Body of pancreas (tissue), 4 donors: ENCODE measurements around the gene BTNL9. TPM values are rescaled to one million over a fixed set of nuclear protein-coding genes. Genes with fewer than 3 reads are reported as not detected.
"Not testable (repeated sequence)": the region's sequence is repeated elsewhere in the genome, so short reads cannot be mapped to it uniquely, and the experiment has no call there.

Experiments
- ATAC-seq: fragments of 150-250 bp; one replicate; pipeline ENCODE4 v1.9.1; 2016
- DNase-seq, 4 donors: peaks; one replicate each; pipeline ENCODE4 v3.0.0-alpha.2; 2019
- H3K27ac ChIP-seq, 4 donors: fragments of 200-600 bp; sonication (generic); 1 replicate in 3 of 4; 2 replicates in 1 of 4; pipeline versions ENCODE4 v1.5.1 to v1.6.1; 2016 to 2019; ENCODE audit warnings: mild to moderate bottlenecking in 1 of 4, mixed read lengths in 1 of 4, moderate library complexity in 1 of 4
- H3K27me3 ChIP-seq, 2 donors: fragments of 200-600 bp; sonication (generic); one replicate each; pipeline ENCODE4 v1.6.0; 2016; ENCODE audit warnings: mild to moderate bottlenecking in 1 of 2
- H3K36me3 ChIP-seq, 2 donors: fragments of 200-600 bp; sonication (generic); replicated peaks in 1 of 2; 2 replicates each; pipeline ENCODE4 v1.5.1; 2016; ENCODE audit warnings: low read depth in 2 of 2; ENCODE audit not compliant: insufficient read depth in 1 of 2
- H3K4me1 ChIP-seq: fragments of 200-600 bp; sonication (generic); one replicate; pipeline ENCODE4 v1.6.0; 2016
- H3K4me3 ChIP-seq, 2 donors: fragments of 200-600 bp; sonication (generic); 1 replicate in 1 of 2; 2 replicates in 1 of 2; pipeline ENCODE4 v1.5.1; 2016 to 2019
- H3K9me3 ChIP-seq, 3 donors: fragments of 200-600 bp; sonication (generic); 1 replicate in 2 of 3; 2 replicates in 1 of 3; pipeline ENCODE4 v1.5.1; 2016
- CTCF ChIP-seq, 7 experiments: fragments of 450-650 bp in 4 of 7; fragments of 200-600 bp in 3 of 7; sonication (generic) in 3 of 7; IDR thresholded peaks; one replicate each; pipeline ENCODE4 v1.5.1; 2016 to 2019; ENCODE audit warnings: antibody characterized with exemption in 7 of 7
- POLR2A ChIP-seq, 3 donors: fragments of 450-650 bp; IDR thresholded peaks; one replicate each; pipeline ENCODE4 v1.6.1; 2016; ENCODE audit warnings: antibody characterized with exemption in 3 of 3, mild to moderate bottlenecking in 2 of 3
- WGBS, 2 donors: methylation state at CpG; one replicate each; pipeline ENCODE4 v1.1.5; 2017; 5-methylcytosine and 5-hydroxymethylcytosine counted together
- intact Hi-C: fragments of 100-400 bp; cut with DNase I; formaldehyde crosslinking; loops from one replicate; pipeline ENCODE4 v1.15.1; 2023
- total RNA-seq, 2 donors: library from RNA; depleted of rRNA; stranded (reverse); fragments of >200 nt; gene quantifications; one replicate each; pipeline ENCODE4 v1.1.0, GENCODE V29; 2016

BTNL9 gene
- total RNA-seq, 2 donors from 2014 or later = 20.2 to 41.5 TPM

- no peaks in the 10 kb centered on the region for H3K36me3 ChIP-seq
- peaks cover 0 to 5% of the 10 kb centered on the region in 2 donors for H3K27me3 ChIP-seq
- DNase-seq (no peak), ATAC-seq (no peak)
- intact Hi-C loops = no loop called here
- TF ChIP-seq POLR2A (IDR thresholded peaks at IDR 0.05) (no peak), CTCF (IDR thresholded peaks at IDR 0.05) (no peak)
- H3K27ac ChIP-seq = no peak overlapping the region
- H3K4me1 ChIP-seq = no peaks in the 10 kb centered on the region
- no peak overlapping the region for H3K4me3 ChIP-seq
- 64 to 74% methylated on average over 10 of the region's 10 CpGs for WGBS, 2 donors
- no peaks in the 10 kb centered on the region for H3K9me3 ChIP-seq
Measured at GRCh38 chr5:181087309-181087708, 47.2 kb downstream of the BTNL9 start.

- TF ChIP-seq POLR2A (IDR thresholded peaks at IDR 0.05) = no peak
- no peak for TF ChIP-seq CTCF (IDR thresholded peaks at IDR 0.05)
- Histone ChIP-seq H3K27me3 (peaks cover 0 to 5% of the 10 kb centered on the region in 2 donors), H3K9me3 (no peaks in the 10 kb centered on the region), H3K36me3 (no peaks in the 10 kb centered on the region), H3K4me1 (no peaks in the 10 kb centered on the region), H3K27ac (no peak overlapping the region), H3K4me3 (no peak overlapping the region)
- WGBS, 2 donors = 45 to 52% methylated on average over 10 of the region's 10 CpGs
- ATAC-seq = no peak
- DNase-seq = no peak
- intact Hi-C loops = no loop called here
Measured at GRCh38 chr5:181088289-181088688, 48.2 kb downstream of the BTNL9 start.

GRCh38 chr5:181092428-181092827, 52.4 kb downstream of the BTNL9 start:
- intact Hi-C loops = no loop called here
- TF ChIP-seq CTCF (IDR thresholded peaks at IDR 0.05) (no peak), POLR2A (IDR thresholded peaks at IDR 0.05) (no peak)
- no peak overlapping the region for H3K4me3 ChIP-seq
- no peaks in the 10 kb centered on the region for H3K9me3 ChIP-seq
- H3K36me3 ChIP-seq = no peaks in the 10 kb centered on the region
- H3K27me3 ChIP-seq = no peaks in the 10 kb centered on the region
- DNase-seq (no peak), ATAC-seq (no peak)
- H3K27ac ChIP-seq = no peak overlapping the region
- 61 to 64% methylated on average over 7 of the region's 7 CpGs for WGBS, 2 donors
- H3K4me1 ChIP-seq = no peaks in the 10 kb centered on the region

- H3K36me3 ChIP-seq, H3K4me1 ChIP-seq, DNase-seq, H3K4me3 ChIP-seq, H3K27ac ChIP-seq, intact Hi-C loops, ATAC-seq, H3K9me3 ChIP-seq: not testable (repeated sequence)
- WGBS, 2 donors = 70 to 88% methylated on average over 3 of the region's 3 CpGs
- H3K27me3 ChIP-seq = peaks cover 0 to 12% of the 10 kb centered on the region in 2 donors
Measured at GRCh38 chr5:181095162-181095561, 55.1 kb downstream of the BTNL9 start.

GRCh38 chr5:181096721-181097382, 56.8 kb downstream of the BTNL9 start:
- H3K9me3 ChIP-seq, H3K4me3 ChIP-seq, intact Hi-C loops, H3K27ac ChIP-seq, H3K36me3 ChIP-seq, ATAC-seq, H3K4me1 ChIP-seq, DNase-seq: not testable (repeated sequence)
- WGBS, 2 donors = no CpG with 5 or more reads among the region's 26 CpGs
- peaks cover 0 to 15% of the 10 kb centered on the region in 2 donors for H3K27me3 ChIP-seq

GRCh38 chr5:181097383-181097753, 57.3 kb downstream of the BTNL9 start:
- H3K4me1 ChIP-seq, intact Hi-C loops: not testable (repeated sequence)
- peaks cover 0 to 15% of the 10 kb centered on the region in 2 donors for H3K27me3 ChIP-seq

GRCh38 chr5:181097759-181098491, 57.9 kb downstream of the BTNL9 start:
- H3K9me3 ChIP-seq, H3K27ac ChIP-seq, intact Hi-C loops, ATAC-seq, DNase-seq, H3K4me3 ChIP-seq, H3K36me3 ChIP-seq, H3K4me1 ChIP-seq: not testable (repeated sequence)
- WGBS, 2 donors = no CpG with 5 or more reads among the region's 56 CpGs
- H3K27me3 ChIP-seq = peaks cover 0 to 15% of the 10 kb centered on the region in 2 donors

More at GRCh38 chr5:181097383-181097753, 57.3 kb downstream of the BTNL9 start:
- not testable (repeated sequence) for H3K36me3 ChIP-seq, ATAC-seq, H3K4me3 ChIP-seq, DNase-seq, H3K9me3 ChIP-seq, H3K27ac ChIP-seq
- no CpG with 5 or more reads among the region's 26 CpGs for WGBS, 2 donors
